H9 (cell line): ENCODE data around the gene TCF4. TPM values are rescaled to one million over a fixed set of nuclear protein-coding genes. Genes with fewer than 3 reads are reported as not detected.

ENCODE experiments used
- DNase-seq: peaks from one replicate; pipeline ENCODE4 v3.0.0-alpha.2; 2017
- H2AFZ ChIP-seq: one replicate; pipeline ENCODE4 v1.6.1; 2013; ENCODE audit warnings: mild to moderate bottlenecking, low read length, control low read depth, moderate library complexity
- H2AK5ac ChIP-seq: 2 replicates; pipeline ENCODE4 v1.6.1; 2013; ENCODE audit warnings: low read length, control low read depth, mixed read lengths; ENCODE audit not compliant: insufficient read length
- H2BK120ac ChIP-seq: one replicate; pipeline ENCODE4 v1.6.1; 2013; ENCODE audit warnings: low read depth, mild to moderate bottlenecking, low read length, control low read depth, inconsistent platforms; ENCODE audit not compliant: poor library complexity, severe bottlenecking
- H2BK12ac ChIP-seq: 2 replicates; pipeline ENCODE4 v1.6.1; 2013; ENCODE audit warnings: low read length, control low read depth, mixed read lengths, low read depth; ENCODE audit not compliant: insufficient read length
- H2BK15ac ChIP-seq: 2 replicates; pipeline ENCODE4 v1.6.1; 2013; ENCODE audit warnings: low read depth, low read length, control low read depth
- H2BK20ac ChIP-seq: one replicate; pipeline ENCODE4 v1.6.1; 2013; ENCODE audit warnings: low read depth, mild to moderate bottlenecking, low read length, control low read depth, inconsistent platforms; ENCODE audit not compliant: poor library complexity, severe bottlenecking
- H2BK5ac ChIP-seq: 2 replicates; pipeline ENCODE4 v1.6.1; 2013; ENCODE audit warnings: low read length, control low read depth, mixed read lengths; ENCODE audit not compliant: insufficient read length
- H3K14ac ChIP-seq: 2 replicates; pipeline ENCODE4 v1.6.1; 2013; ENCODE audit warnings: low read length, control low read depth; ENCODE audit not compliant: insufficient read depth
- H3K18ac ChIP-seq: 2 replicates; pipeline ENCODE4 v1.6.1; 2013; ENCODE audit warnings: low read depth, mild to moderate bottlenecking, mixed read lengths, low read length, control low read depth; ENCODE audit not compliant: insufficient read length
- H3K23ac ChIP-seq: 2 replicates; pipeline ENCODE4 v1.6.1; 2013; ENCODE audit warnings: low read length, control low read depth, mixed read lengths, low read depth; ENCODE audit not compliant: insufficient read length
- H3K23me2 ChIP-seq: 2 replicates; pipeline ENCODE4 v1.6.1; 2013; ENCODE audit warnings: low read depth, mild to moderate bottlenecking, mixed read lengths, low read length, control low read depth; ENCODE audit not compliant: insufficient read length, poor library complexity, severe bottlenecking
- H3K27ac ChIP-seq: 2 replicates; pipeline ENCODE4 v1.5.1; 2013; ENCODE audit warnings: low read length, control low read depth, mixed read lengths, low read depth; ENCODE audit not compliant: insufficient read length
- H3K27me3 ChIP-seq: 2 replicates; pipeline ENCODE4 v1.6.1; 2013; ENCODE audit warnings: low read length, control low read depth, inconsistent platforms; ENCODE audit not compliant: insufficient read depth
- H3K4ac ChIP-seq: 2 replicates; pipeline ENCODE4 v1.6.1; 2013; ENCODE audit warnings: low read depth, mild to moderate bottlenecking, control low read depth, inconsistent platforms, low read length, moderate library complexity
- H3K4me1 ChIP-seq: 2 replicates; pipeline ENCODE4 v1.6.1; 2013; ENCODE audit warnings: low read length, control low read depth, inconsistent platforms; ENCODE audit not compliant: insufficient read depth
- H3K4me2 ChIP-seq: 2 replicates; pipeline ENCODE4 v1.6.1; 2013; ENCODE audit warnings: low read length, control low read depth, mixed read lengths; ENCODE audit not compliant: insufficient read length, insufficient read depth
- H3K56ac ChIP-seq: 2 replicates; pipeline ENCODE4 v1.6.1; 2013; ENCODE audit warnings: low read depth, mild to moderate bottlenecking, mixed read lengths, low read length, control low read depth; ENCODE audit not compliant: insufficient read length
- H3K79me1 ChIP-seq: 2 replicates; pipeline ENCODE4 v1.6.1; 2013; ENCODE audit warnings: low read depth, mild to moderate bottlenecking, moderate library complexity, low read length, control low read depth, inconsistent platforms; ENCODE audit not compliant: insufficient read depth, poor library complexity, severe bottlenecking
- H3K79me2 ChIP-seq: 2 replicates; pipeline ENCODE4 v1.6.1; 2013; ENCODE audit warnings: low read length, control low read depth, inconsistent platforms; ENCODE audit not compliant: insufficient read depth
- H3K9ac ChIP-seq: 2 replicates; pipeline ENCODE4 v1.6.1; 2013; ENCODE audit warnings: low read length, control low read depth, mixed read lengths; ENCODE audit not compliant: insufficient read length; ENCODE audit errors: extremely low read depth
- H3K9me3 ChIP-seq: one replicate; pipeline ENCODE4 v1.6.1; 2013; ENCODE audit warnings: low read depth, low read length, inconsistent platforms; ENCODE audit not compliant: control insufficient read depth
- H3T11ph ChIP-seq: one replicate; pipeline ENCODE4 v1.6.1; 2013; ENCODE audit warnings: mild to moderate bottlenecking, low read length, control low read depth, inconsistent platforms
- H4K20me1 ChIP-seq: one replicate; pipeline ENCODE4 v1.6.1; 2013; ENCODE audit not compliant: control insufficient read depth, insufficient read length, insufficient read depth
- H4K5ac ChIP-seq: 2 replicates; pipeline ENCODE4 v1.6.1; 2013; ENCODE audit warnings: low read depth, mild to moderate bottlenecking, mixed read lengths, low read length, control low read depth; ENCODE audit not compliant: insufficient read length
- H4K8ac ChIP-seq: replicated peaks from 2 replicates; pipeline ENCODE4 v1.6.1; 2013; ENCODE audit warnings: low read length, control low read depth, mixed read lengths, low read depth; ENCODE audit not compliant: insufficient read length
- H4K91ac ChIP-seq: 2 replicates; pipeline ENCODE4 v1.6.1; 2013; ENCODE audit warnings: low read depth, mild to moderate bottlenecking, moderate library complexity, mixed read lengths, low read length, control low read depth; ENCODE audit not compliant: insufficient read length
- H3K27ac Mint-ChIP-seq, 3 experiments: 2 replicates in 2 of 3; 3 replicates in 1 of 3; pipeline ENCODE4 v1.8.0; 2020 to 2021; ENCODE audit warnings: mixed read lengths in 3 of 3, mild to moderate bottlenecking in 1 of 3, moderate library complexity in 1 of 3
- H3K27me3 Mint-ChIP-seq: 2 replicates; pipeline ENCODE4 v1.8.0; 2021; ENCODE audit warnings: low read depth, mild to moderate bottlenecking, moderate library complexity, mixed read lengths
- H3K36me3 Mint-ChIP-seq, 3 experiments: 2 replicates in 2 of 3; 3 replicates in 1 of 3; pipeline ENCODE4 v1.8.0; 2020 to 2021; ENCODE audit warnings: low read depth in 3 of 3, mixed read lengths in 3 of 3; ENCODE audit not compliant: insufficient read depth in 1 of 3
- H3K4me1 Mint-ChIP-seq, 2 experiments: 2 replicates each; pipeline ENCODE4 v1.8.0; 2020; ENCODE audit warnings: mixed read lengths in 2 of 2
- H3K4me3 Mint-ChIP-seq, 2 experiments: 2 replicates in 1 of 2; 3 replicates in 1 of 2; pipeline ENCODE4 v1.8.0; 2020 to 2021; ENCODE audit warnings: mild to moderate bottlenecking in 2 of 2, mixed read lengths in 2 of 2, moderate library complexity in 1 of 2
- H3K9me3 Mint-ChIP-seq, 2 experiments: 2 replicates in 1 of 2; 3 replicates in 1 of 2; pipeline ENCODE4 v1.8.0; 2020; ENCODE audit warnings: mild to moderate bottlenecking in 2 of 2, mixed read lengths in 2 of 2, moderate library complexity in 1 of 2
- WGBS: extraction: QIAGEN DNeasy Blood & Tissue Kit; methylation state at CpG from one replicate; pipeline ENCODE4 v1.1.7; 2013; ENCODE audit warnings: missing lambda C conversion rate, low lambda C conversion rate, mixed read lengths; ENCODE audit not compliant: insufficient read length; ENCODE audit errors: extremely low coverage; 5-methylcytosine and 5-hydroxymethylcytosine counted together
- total RNA-seq: library from RNA; stranded (reverse); gene quantifications from 2 replicates; pipeline ENCODE4 v1.2.1, GENCODE V29; 2021
- TF ChIP-seq, protein P1 (sequence below): fragments of 200-600 bp; sonication (generic); conservative IDR thresholded peaks from 3 replicates; pipeline ENCODE4 v1.8.0; 2021; ENCODE audit warnings: antibody characterized with exemption, mild to moderate bottlenecking

Gene TCF4
- total RNA-seq, 1 experiment from 2014 or later: 99.4 TPM

DNA sequence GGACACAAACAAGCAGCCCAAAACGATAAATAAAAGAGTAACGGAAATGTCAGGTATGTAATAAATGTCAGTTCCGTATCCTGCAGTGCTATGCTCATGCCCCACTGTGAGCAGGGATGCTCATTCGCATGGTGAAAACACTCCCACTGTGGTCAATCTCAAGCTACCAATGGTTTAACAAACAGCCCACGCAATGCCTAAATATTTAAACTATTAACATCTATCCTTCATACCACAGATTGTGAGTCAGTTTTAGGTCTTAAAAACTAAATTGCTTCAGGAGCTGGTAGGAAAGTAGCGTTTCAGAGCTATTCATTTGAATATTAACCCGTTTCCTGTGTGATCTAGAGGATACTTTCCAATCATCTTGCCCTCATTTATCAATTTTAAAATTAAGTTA, 207.4 kb downstream of the TCF4 start:
- H4K91ac ChIP-seq: no peak overlapping the region
- WGBS: no CpG with 5 or more reads among the region's 7 CpGs
- no peak overlapping the region for H3K4me2 ChIP-seq
- no peak overlapping the region for H4K5ac ChIP-seq
- H3K18ac ChIP-seq: no peak overlapping the region
- H3K4ac ChIP-seq: no peak overlapping the region
- DNase-seq: no peak
- Mint-ChIP-seq H3K27me3 (no peaks in the 10 kb centered on the region), H3K27ac (no peak overlapping the region; a peak in 1 of 7 replicates), H3K4me3 (no peak overlapping the region), H3K4me1 (peaks cover 13 to 15% of the 10 kb centered on the region in 2 experiments), H3K9me3 (peaks cover 18 to 24% of the 10 kb centered on the region in 2 experiments), H3K36me3 (peaks cover 31 to 52% (median 42%) of the 10 kb centered on the region in 3 experiments)
- H3K79me2 ChIP-seq: no peaks in the 10 kb centered on the region; the same call in 1 of the 2 replicates
- no peaks in the 10 kb centered on the region for H3K27me3 ChIP-seq
- TF ChIP-seq, protein P1, sequence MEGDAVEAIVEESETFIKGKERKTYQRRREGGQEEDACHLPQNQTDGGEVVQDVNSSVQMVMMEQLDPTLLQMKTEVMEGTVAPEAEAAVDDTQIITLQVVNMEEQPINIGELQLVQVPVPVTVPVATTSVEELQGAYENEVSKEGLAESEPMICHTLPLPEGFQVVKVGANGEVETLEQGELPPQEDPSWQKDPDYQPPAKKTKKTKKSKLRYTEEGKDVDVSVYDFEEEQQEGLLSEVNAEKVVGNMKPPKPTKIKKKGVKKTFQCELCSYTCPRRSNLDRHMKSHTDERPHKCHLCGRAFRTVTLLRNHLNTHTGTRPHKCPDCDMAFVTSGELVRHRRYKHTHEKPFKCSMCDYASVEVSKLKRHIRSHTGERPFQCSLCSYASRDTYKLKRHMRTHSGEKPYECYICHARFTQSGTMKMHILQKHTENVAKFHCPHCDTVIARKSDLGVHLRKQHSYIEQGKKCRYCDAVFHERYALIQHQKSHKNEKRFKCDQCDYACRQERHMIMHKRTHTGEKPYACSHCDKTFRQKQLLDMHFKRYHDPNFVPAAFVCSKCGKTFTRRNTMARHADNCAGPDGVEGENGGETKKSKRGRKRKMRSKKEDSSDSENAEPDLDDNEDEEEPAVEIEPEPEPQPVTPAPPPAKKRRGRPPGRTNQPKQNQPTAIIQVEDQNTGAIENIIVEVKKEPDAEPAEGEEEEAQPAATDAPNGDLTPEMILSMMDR: no peak
- H2BK5ac ChIP-seq: no peak overlapping the region
- no peak overlapping the region for H4K8ac ChIP-seq
- H2BK120ac ChIP-seq: no peak overlapping the region
- no peak overlapping the region for H2AK5ac ChIP-seq
- H2AFZ ChIP-seq: no peak overlapping the region
- no peaks in the 10 kb centered on the region for H3K4me1 ChIP-seq
- no peak overlapping the region for H2BK20ac ChIP-seq
- H2BK12ac ChIP-seq: no peak overlapping the region
- H3K23ac ChIP-seq: no peak overlapping the region
- H4K20me1 ChIP-seq: no peaks in the 10 kb centered on the region
- H3T11ph ChIP-seq: no peak overlapping the region
- H3K14ac ChIP-seq: no peak overlapping the region
- H2BK15ac ChIP-seq: no peak overlapping the region
- H3K27ac ChIP-seq: no peak overlapping the region
- H3K9ac ChIP-seq: no peak overlapping the region
- no peaks in the 10 kb centered on the region for H3K9me3 ChIP-seq
- no peaks in the 10 kb centered on the region for H3K23me2 ChIP-seq
- peaks cover 9% of the 10 kb centered on the region for H3K79me1 ChIP-seq
- no peak overlapping the region for H3K56ac ChIP-seq
